VCaP (cell line): ENCODE results near the gene UBA7.

Source experiments
- H3K27ac ChIP-seq: fragments of 450-650 bp; 2 replicates; pipeline ENCODE4 v1.5.1; 2017
- TF ChIP-seq, protein P1 (sequence below): fragments of 450-650 bp; conservative IDR thresholded peaks from 2 replicates; pipeline ENCODE4 v1.5.1; 2017; ENCODE audit warnings: mild to moderate bottlenecking, moderate library complexity

UBA7 gene

DNA sequence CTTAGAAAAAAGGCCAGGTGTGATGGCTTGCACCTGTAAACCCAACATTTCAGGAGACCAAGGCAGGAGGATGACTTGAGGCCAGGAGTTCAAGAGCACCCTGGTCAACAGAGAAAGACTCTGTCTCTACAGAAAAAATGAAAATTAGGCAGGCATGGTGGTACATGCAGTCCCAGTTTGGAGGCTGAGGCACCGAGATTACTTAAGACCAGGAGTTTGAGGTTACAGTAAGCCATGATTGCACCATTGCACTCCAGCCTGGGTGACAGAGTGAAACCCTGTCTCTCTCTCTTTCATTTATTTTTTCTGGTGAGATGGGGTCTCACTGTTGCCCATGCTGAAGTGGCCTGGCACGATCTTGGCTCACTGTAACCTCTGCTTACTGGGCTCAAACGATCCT is 52.1 kb downstream of the UBA7 start:
- no peak overlapping the region for H3K27ac ChIP-seq
- TF ChIP-seq, protein P1, sequence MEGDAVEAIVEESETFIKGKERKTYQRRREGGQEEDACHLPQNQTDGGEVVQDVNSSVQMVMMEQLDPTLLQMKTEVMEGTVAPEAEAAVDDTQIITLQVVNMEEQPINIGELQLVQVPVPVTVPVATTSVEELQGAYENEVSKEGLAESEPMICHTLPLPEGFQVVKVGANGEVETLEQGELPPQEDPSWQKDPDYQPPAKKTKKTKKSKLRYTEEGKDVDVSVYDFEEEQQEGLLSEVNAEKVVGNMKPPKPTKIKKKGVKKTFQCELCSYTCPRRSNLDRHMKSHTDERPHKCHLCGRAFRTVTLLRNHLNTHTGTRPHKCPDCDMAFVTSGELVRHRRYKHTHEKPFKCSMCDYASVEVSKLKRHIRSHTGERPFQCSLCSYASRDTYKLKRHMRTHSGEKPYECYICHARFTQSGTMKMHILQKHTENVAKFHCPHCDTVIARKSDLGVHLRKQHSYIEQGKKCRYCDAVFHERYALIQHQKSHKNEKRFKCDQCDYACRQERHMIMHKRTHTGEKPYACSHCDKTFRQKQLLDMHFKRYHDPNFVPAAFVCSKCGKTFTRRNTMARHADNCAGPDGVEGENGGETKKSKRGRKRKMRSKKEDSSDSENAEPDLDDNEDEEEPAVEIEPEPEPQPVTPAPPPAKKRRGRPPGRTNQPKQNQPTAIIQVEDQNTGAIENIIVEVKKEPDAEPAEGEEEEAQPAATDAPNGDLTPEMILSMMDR, result no peak

DNA sequence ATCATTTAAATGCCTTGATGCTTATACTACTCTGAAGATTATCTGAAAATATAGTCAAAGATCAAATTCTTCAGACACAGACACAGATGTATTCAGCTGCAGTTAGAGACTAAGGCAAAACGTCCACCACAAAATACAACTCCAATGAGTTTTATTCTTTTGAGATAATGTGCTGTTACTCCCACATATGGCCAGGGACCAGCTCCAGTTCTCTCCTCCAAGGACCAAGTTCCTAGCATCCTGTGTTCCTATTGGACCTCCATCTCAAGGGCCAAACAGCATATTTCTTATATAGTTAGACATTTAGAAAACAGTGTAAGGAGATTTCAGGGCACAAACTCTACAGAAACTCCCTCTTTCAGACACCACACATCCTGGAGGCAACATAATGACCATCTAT is 54.5 kb downstream of the UBA7 start:
- TF ChIP-seq, protein P1, result no peak
- H3K27ac ChIP-seq, result no peak overlapping the region

DNA sequence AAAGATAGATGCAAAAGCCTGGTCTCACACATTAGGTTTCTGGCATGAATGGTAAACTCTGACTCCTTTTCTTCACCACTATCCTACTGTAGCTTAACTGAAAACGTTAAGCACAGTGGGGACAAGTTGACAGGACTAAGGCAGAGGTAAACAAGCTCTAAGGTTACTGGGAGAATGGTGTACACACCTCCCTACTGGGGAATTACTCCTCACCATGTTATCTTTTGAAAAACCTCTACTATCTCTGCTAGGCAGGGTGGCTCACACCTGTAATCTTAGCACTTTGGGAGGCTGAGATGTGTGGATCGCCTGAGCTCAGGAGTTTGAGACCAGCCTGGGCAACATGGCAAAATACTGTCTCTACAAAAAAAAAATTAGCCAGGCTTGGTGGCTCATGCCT is 56.6 kb downstream of the UBA7 start:
- no peak overlapping the region for H3K27ac ChIP-seq
- TF ChIP-seq, protein P1, result no peak

DNA sequence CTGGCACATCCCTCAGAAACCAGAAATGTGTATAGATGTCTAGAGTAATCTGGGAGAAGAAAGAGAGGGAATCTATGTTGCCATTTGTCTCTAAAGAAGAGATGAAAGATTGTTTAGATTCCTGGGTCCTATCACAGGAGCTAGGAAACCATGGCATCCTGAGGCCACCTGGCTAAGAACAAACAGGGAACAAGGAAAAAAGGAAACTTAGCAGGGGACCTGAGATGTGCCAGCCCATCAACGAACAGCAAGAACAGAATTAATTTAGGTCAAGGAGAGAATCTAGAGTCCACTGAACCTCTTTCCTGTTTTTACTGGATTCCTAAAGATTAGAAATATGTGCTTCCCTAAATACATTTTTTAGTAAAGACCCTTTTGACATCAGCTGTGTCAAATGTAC is 57.7 kb downstream of the UBA7 start:
- H3K27ac ChIP-seq, result no peak overlapping the region
- TF ChIP-seq, protein P1, result no peak
